K562 (cell line): ENCODE data around the gene SLC2A13. TPM values are rescaled to one million over a fixed set of nuclear protein-coding genes. Genes with fewer than 3 reads are reported as not detected.

Source experiments
- BRF2 ChIP-seq: IDR thresholded peaks from 3 replicates; pipeline ENCODE4 v1.6.1; 2011; ENCODE audit warnings: borderline replicate concordance, mild to moderate bottlenecking; ENCODE audit not compliant: insufficient read length, insufficient read depth
- CCAR2 ChIP-seq: fragments of 200-400 bp; formaldehyde crosslinking; IDR thresholded peaks from 2 replicates; pipeline ENCODE4 v1.6.1; 2017; ENCODE audit warnings: mild to moderate bottlenecking, low read depth, low read length
- CTCF ChIP-seq, 3 experiments: IDR thresholded peaks in 2 of 3; conservative IDR thresholded peaks in 1 of 3; 2 replicates each; pipeline ENCODE4 v1.5.1; 2011 to 2012; ENCODE audit warnings: low read length in 3 of 3, mild to moderate bottlenecking in 3 of 3, control low read depth in 2 of 3, improper control_type of control experiment in 1 of 3, inconsistent platforms in 1 of 3, low read depth in 1 of 3, mixed read lengths in 1 of 3, moderate library complexity in 1 of 3; ENCODE audit not compliant: insufficient read depth in 2 of 3
- EP300 ChIP-seq: IDR thresholded peaks from 2 replicates; pipeline ENCODE4 v1.6.1; 2012; ENCODE audit warnings: low read length, improper control_type of control experiment
- FOXA3 ChIP-seq, 2 experiments: fragments of 450-650 bp in 1 of 2; sonication (generic) in 1 of 2; formaldehyde crosslinking; IDR thresholded peaks in 1 of 2; conservative IDR thresholded peaks in 1 of 2; 2 replicates each; pipeline versions ENCODE4 v1.4.0 to v1.8.0; 2020 to 2022; ENCODE audit warnings: mild to moderate bottlenecking in 2 of 2, missing genetic modification reagents in 1 of 2
- GTF2F1 ChIP-seq: IDR thresholded peaks from 2 replicates; pipeline ENCODE4 v1.6.1; 2011; ENCODE audit warnings: low read depth, low read length, improper control_type of control experiment
- ID3 ChIP-seq, 2 experiments: fragments of 250-450 bp in 1 of 2; fragments of 450-650 bp in 1 of 2; sonication (Bioruptor Pico) in 1 of 2; IDR thresholded peaks; 2 replicates each; pipeline versions ENCODE4 v1.6.1 to v1.8.0; 2016 to 2021; ENCODE audit warnings: mild to moderate bottlenecking in 2 of 2, moderate library complexity in 2 of 2, missing compliant biosample characterization in 1 of 2, missing genetic modification characterization in 1 of 2
- MAZ ChIP-seq, 2 experiments: fragments of 450-650 bp in 1 of 2; sonication (generic) in 1 of 2; formaldehyde crosslinking; IDR thresholded peaks in 1 of 2; conservative IDR thresholded peaks in 1 of 2; 2 replicates each; pipeline versions ENCODE4 v1.4.0 to v1.5.0; 2020; ENCODE audit warnings: mild to moderate bottlenecking in 1 of 2, missing genetic modification reagents in 1 of 2
- MTA2 ChIP-seq: fragments of 450-650 bp; IDR thresholded peaks from 2 replicates; pipeline ENCODE4 v1.6.1; 2016; ENCODE audit warnings: low read depth
- NCOR1 ChIP-seq: fragments of 450-650 bp; IDR thresholded peaks from 2 replicates; pipeline ENCODE4 v1.6.1; 2016; ENCODE audit warnings: mild to moderate bottlenecking, moderate library complexity
- NFIC ChIP-seq: fragments of 450-650 bp; IDR thresholded peaks from 2 replicates; pipeline ENCODE4 v1.6.1; 2017; ENCODE audit warnings: mild to moderate bottlenecking, inconsistent platforms
- NONO ChIP-seq, 2 experiments: fragments of 200-400 bp in 1 of 2; fragments of 450-650 bp in 1 of 2; formaldehyde crosslinking in 1 of 2; IDR thresholded peaks; 2 replicates each; pipeline ENCODE4 v1.6.1; 2017; ENCODE audit warnings: low read depth in 2 of 2, mild to moderate bottlenecking in 2 of 2, moderate library complexity in 2 of 2, low read length in 1 of 2
- RBM22 ChIP-seq: fragments of 200-400 bp; formaldehyde crosslinking; IDR thresholded peaks from 2 replicates; pipeline ENCODE4 v1.6.1; 2018; ENCODE audit warnings: low read length, low read depth; ENCODE audit not compliant: poor library complexity, severe bottlenecking
- RBM34 ChIP-seq: fragments of 200-400 bp; formaldehyde crosslinking; IDR thresholded peaks from 2 replicates; pipeline ENCODE4 v1.6.1; 2018; ENCODE audit warnings: low read length, borderline replicate concordance; ENCODE audit not compliant: insufficient read depth
- SMARCA4 ChIP-seq: fragments of 450-650 bp; IDR thresholded peaks from 2 replicates; pipeline ENCODE4 v1.6.1; 2016
- SNAPC5 ChIP-seq: fragments of 250-450 bp; sonication (Bioruptor Pico); IDR thresholded peaks from 2 replicates; pipeline ENCODE4 v1.8.0; 2021; ENCODE audit warnings: moderate library complexity, mild to moderate bottlenecking, inconsistent platforms
- SPI1 ChIP-seq: IDR thresholded peaks from 2 replicates; pipeline ENCODE4 v1.6.1; 2011; ENCODE audit warnings: low read depth, low read length, control low read depth, borderline replicate concordance
- TAL1 ChIP-seq: fragments of 450-650 bp; IDR thresholded peaks from 2 replicates; pipeline ENCODE4 v1.6.1; 2016; ENCODE audit warnings: mild to moderate bottlenecking
- TRIM24 ChIP-seq, 2 experiments: fragments of 450-650 bp; IDR thresholded peaks; 2 replicates each; pipeline ENCODE4 v1.6.1; 2016
- ZC3H11A ChIP-seq: IDR thresholded peaks from 2 replicates; pipeline ENCODE4 v1.6.1; 2012; ENCODE audit warnings: low read depth, low read length, improper control_type of control experiment
- ZNF785 ChIP-seq: fragments of 250-450 bp; sonication (Bioruptor Pico); IDR thresholded peaks from 2 replicates; pipeline ENCODE4 v1.4.0; 2020; ENCODE audit warnings: mild to moderate bottlenecking
- polyA plus RNA-seq, 8 experiments: library from polyadenylated mRNA; depleted of rRNA in 4 of 8; stranded (reverse) in 5 of 8; unstranded in 3 of 8; fragments of >200 nt; fragmentation: Nextera tagmentation in 2 of 8; fragmentation: Illumina TruSeq in 1 of 8; extraction: Ambion mirVana in 2 of 8; extraction: Trizol in 1 of 8; gene quantifications; 2 replicates each; pipeline versions ENCODE4 v1.2.1 to v1.2.3, GENCODE V29; 2011 to 2014; ENCODE audit warnings: inconsistent platforms in 1 of 8, missing spikeins in 1 of 8
- total RNA-seq, 7 experiments: library from RNA; depleted of rRNA in 6 of 7; stranded (reverse); fragments of >200 nt in 6 of 7; fragmentation: Illumina TruSeq in 2 of 7; extraction: Trizol in 2 of 7; gene quantifications; 2 replicates each; pipeline versions ENCODE4 v1.2.1 to v1.2.3, GENCODE V29; 2011 to 2021; ENCODE audit warnings: low replicate concordance in 1 of 7

Gene SLC2A13
- total and polyA plus RNA-seq, 9 of the 15 experiments (the other 6 are each of a cell fraction or from before 2014, with no cell fraction given) = 1.7 to 12.4 (median 9.0) TPM

GRCh38 chr12:39937119-39937518 lies 168.8 kb downstream of the SLC2A13 start (continued):
- no peak for TF ChIP-seq CCAR2
- TF ChIP-seq NFIC = peak; percentile 76
- TF ChIP-seq RBM34 = no peak
- TF ChIP-seq ZC3H11A = no peak
- no peak for TF ChIP-seq TRIM24 (IDR thresholded peaks at IDR 0.05)
- TF ChIP-seq TAL1 = peak; percentile 68
- no peak for TF ChIP-seq SPI1
- peak; percentile 48; the same call in 1 of the 2 replicates for TF ChIP-seq EP300
- TF ChIP-seq GTF2F1 = no peak
- TF ChIP-seq SNAPC5 (CRISPR knock-in tag) = no peak
- peak; percentile 55; the same call in 1 of the 2 replicates for TF ChIP-seq SMARCA4
- TF ChIP-seq RBM22 = no peak
- TF ChIP-seq CTCF (IDR thresholded peaks at IDR 0.05 in 2 of 3, conservative IDR thresholded peaks at IDR 0.05 in 1 of 3; ENCODE audit: insufficient read depth in 2 of 3, low read depth in 1 of 3, low read length in 3 of 3) = no peak
- no peak for TF ChIP-seq ID3 (CRISPR knock-in tag; IDR thresholded peaks at IDR 0.05)
- no peak for TF ChIP-seq ID3 (tag; IDR thresholded peaks at IDR 0.05)
- TF ChIP-seq ZNF785 (CRISPR knock-in tag) = no peak
- TF ChIP-seq MAZ (CRISPR knock-in tag; conservative IDR thresholded peaks at IDR 0.05 in 1 of 2, IDR thresholded peaks at IDR 0.05 in 1 of 2) = no peak
- peak; percentile 52 for TF ChIP-seq NCOR1
- TF ChIP-seq MTA2 = peak; percentile 43; the same call in 1 of the 2 replicates
- TF ChIP-seq FOXA3 (CRISPR knock-in tag; conservative IDR thresholded peaks at IDR 0.05 in 1 of 2, IDR thresholded peaks at IDR 0.05 in 1 of 2) = no peak
- TF ChIP-seq BRF2 = no peak
- TF ChIP-seq NONO (IDR thresholded peaks at IDR 0.05; ENCODE audit: low read depth in 2 of 2, low read length in 1 of 2) = no peak
